GM21526 (cell line): ENCODE data around the gene DHDDS.
"Not testable (repeated sequence)": the region's sequence is repeated elsewhere in the genome, so short reads cannot be mapped to it uniquely, and the experiment has no call there.

ENCODE experiments used
- ATAC-seq: cut with Tn5 transposase; IDR thresholded peaks from one replicate; pipeline ENCODE4 v1.9.1; 2021; ENCODE audit warnings: moderate library complexity; ENCODE audit not compliant: unreplicated experiment, low FRiP score

DHDDS gene

GRCh38 chr1:26474818-26475217 is 42.7 kb downstream of the DHDDS start:
- ATAC-seq: no peak

DNA sequence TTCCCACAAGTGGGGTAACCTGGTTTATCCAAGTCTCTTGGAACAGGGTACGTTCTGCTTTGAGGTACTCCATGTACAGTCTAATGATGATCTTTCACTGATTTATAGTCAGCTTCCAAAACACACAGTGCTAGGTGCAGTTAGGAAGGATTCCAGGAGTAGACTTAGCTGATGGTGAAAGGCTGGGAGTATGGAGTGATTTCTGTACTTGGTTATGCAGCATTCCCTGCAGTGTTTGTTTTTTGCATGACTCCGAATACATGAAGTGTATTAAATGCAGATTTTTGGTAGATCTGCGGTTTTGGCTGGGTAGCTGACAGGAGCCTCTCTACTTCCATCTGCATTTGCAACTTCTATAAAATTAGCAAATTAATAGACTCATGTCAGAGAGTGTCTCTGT is 43.9 kb downstream of the DHDDS start:
- no peak for ATAC-seq

DNA sequence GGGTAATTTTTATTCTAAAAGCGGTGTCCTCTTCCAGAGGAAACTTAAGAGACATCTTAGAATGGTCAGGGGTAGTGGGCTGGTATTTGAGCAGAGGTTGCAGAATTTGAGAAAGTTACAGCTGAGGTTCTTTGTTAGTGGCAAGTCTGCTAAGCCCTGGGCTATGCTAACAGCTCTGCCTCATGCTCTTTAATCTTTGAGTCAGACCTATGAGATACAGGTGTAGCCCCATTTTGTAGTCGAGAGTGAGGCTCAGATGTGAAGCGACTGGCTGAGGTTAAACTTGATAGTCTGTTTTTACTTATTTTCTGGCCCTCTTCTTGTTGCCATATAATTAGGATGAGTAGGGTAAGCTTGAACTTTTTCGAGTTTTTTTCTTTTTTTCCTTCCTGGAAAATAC is 44.8 kb downstream of the DHDDS start:
- no peak for ATAC-seq

GRCh38 chr1:26477446-26478152 is 45.5 kb downstream of the DHDDS start:
- no peak for ATAC-seq

DNA sequence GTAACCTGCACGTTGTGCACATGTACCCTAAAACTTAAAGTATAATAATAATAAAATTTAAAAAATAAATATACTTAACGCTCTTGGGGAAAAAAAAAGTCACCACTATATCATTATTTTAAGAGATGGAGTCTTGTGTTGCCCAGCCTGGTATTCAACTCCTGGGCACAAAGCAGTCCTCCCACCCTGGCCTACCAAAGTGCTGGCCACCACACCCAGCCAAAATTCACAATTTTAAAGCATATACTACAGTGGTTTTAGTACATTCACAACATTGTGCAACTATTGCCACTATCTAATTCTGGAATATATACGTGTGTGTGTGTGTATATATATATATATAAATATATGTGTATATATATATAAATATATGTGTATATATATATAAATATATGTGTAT is 46.0 kb downstream of the DHDDS start:
- no peak for ATAC-seq

DNA sequence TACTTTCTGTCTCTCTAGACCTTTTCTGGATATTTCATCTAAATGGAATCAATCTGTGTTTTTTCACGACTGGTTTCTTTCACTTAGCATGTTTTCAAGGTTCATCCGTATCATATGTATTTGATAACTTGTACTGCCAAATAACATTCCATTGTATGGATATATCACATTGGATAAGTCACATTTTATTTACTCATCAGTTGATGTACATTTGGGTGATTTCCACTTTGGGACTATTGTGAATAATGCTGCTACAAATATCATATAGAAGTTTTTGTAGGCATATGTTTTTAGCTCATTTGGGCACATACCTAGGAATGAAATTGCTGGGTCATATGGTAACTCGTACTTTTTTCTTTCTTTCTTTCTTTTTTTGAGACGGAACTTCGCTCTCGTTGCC is 46.9 kb downstream of the DHDDS start:
- no peak for ATAC-seq

- no peak for ATAC-seq
Observed at GRCh38 chr1:26482921-26483320, 50.8 kb downstream of the DHDDS start.

- ATAC-seq: no peak
Observed at GRCh38 chr1:26483980-26484379, 51.9 kb downstream of the DHDDS start.

GRCh38 chr1:26490155-26490554 is 58.0 kb downstream of the DHDDS start:
- no peak for ATAC-seq

DNA sequence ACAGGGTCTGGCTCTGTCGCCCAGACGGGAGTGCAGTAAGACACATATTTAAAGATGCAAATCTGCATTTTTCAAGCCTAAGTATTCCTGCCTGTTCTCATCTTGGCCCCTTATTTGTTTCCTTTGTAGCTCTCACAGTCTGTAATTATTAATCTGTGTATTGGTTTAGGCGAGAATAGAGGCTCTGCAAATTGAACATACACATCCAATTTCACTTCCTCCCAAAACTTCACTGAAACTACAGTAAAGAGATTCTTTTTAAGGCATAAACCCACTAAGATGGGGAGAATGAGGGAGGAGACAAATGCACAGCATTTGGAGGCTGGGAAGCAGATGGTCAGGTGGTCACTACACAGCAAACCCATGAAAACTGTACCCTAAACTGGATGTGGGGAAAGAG is 61.1 kb downstream of the DHDDS start:
- ATAC-seq: no peak

DNA sequence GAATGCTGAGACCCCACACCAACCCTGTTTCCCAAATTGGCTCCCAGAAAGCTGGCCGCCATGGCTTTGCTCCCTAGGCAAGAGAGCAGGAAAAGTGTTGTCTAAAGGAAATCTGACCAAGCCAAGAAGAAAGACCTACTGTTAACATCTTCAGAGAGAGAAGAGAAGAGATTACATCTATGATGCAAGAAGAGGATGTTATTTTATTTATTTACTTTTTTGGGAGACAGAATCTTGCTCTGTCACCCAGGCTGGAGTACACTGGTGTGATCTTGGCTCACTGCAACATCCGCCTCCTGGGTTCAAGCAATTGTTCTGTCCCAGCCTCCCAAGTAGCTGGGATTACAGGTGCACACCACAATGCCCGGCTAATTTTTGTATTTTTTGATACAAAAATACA is 61.8 kb downstream of the DHDDS start:
- no peak for ATAC-seq

DNA sequence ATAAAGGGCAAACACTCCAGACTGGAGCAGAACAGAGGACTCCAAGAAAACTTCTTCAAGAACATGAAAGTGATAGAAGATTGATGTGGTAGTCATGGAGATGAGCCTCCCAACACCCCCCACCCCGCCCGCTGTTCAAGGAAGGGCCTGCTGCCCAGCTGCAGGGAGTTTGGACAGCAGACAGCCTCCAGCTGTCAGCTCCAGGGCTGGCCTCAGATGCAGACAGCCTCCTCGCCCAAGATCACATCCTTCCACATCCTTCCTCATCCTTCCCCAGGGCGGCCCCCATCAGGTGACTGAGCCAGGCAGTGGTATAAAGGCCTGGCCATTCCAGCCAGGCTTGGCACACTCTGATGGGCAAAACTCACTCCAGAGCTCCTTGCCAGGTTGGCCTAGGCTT is 64.7 kb downstream of the DHDDS start:
- ATAC-seq: no peak

DNA sequence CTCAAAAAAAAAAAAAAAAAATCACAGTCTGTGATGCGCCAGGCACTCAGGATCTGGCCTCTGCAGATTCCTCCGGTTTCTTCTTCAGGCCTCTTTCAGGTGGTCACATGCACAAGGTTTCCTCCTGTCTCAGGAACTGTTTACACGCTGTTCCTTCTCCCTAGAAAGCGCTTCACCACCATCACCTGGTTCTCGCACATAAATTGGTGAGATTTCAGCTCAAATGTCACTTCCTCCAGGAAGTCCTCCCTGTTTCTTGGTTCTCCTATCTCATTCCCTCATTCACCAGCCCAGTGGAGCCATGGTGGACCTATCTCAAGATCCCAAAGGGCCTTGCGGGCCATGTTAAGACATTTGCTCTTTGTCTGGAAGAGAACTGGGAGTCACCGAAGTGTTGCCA is 66.8 kb downstream of the DHDDS start:
- no peak for ATAC-seq

DNA sequence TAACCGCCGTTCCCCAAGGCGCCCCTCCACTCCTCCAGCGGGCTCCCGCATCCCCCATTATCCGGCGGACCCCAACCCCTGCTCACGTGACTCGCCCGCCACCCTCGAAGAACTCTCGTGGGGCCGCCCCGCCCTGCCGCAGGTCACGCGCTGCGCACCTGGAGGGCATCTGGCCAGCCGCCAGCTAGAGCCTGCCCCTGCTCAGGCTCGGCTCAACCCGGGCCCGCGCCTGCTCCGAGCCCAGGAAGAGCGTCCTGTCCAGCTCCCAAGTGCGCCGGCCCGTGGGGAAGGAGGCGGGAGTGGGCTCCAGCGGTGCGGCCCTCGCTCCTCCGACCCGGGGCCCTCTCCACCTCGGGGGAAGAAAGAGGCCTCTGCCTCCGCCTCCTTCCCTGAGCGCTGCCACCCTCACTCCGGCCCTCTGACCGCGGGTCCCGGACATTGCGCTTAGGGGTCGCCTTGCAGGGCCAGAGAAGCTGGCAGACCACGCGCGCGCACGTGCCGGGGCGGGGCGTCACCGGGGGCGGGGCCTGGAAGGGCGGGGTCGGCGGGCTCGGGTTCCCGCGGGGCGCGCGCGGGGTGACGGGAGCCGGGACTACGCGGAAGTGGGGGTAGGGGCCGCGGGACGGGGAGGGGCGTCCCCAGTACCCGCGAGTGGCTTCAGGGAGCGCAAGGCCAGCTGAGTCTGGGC is 68.5 kb downstream of the DHDDS start:
- ATAC-seq: peak; percentile 46

GRCh38 chr1:26510711-26511110 is 78.6 kb downstream of the DHDDS start:
- ATAC-seq: not testable (repeated sequence)

DNA sequence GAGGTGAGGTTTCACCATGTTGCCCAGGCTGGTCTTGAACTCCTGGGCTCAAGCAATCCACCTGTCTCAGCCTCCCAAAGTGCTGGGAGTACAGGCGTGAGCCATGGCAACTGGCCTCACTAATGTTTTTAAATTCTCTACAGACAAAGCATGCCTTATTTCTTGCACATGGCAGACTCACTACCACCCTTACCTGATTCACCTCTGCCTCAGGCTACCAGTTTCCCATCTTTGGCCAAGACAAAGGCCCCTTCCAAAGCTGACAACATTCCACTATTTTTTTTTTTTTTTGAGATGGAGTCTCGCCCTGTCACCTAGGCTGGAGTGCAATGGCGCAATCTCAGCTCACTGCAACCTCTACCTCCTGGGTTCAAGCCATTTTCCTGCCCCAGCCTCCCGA is 83.7 kb downstream of the DHDDS start:
- ATAC-seq: not testable (repeated sequence)

DNA sequence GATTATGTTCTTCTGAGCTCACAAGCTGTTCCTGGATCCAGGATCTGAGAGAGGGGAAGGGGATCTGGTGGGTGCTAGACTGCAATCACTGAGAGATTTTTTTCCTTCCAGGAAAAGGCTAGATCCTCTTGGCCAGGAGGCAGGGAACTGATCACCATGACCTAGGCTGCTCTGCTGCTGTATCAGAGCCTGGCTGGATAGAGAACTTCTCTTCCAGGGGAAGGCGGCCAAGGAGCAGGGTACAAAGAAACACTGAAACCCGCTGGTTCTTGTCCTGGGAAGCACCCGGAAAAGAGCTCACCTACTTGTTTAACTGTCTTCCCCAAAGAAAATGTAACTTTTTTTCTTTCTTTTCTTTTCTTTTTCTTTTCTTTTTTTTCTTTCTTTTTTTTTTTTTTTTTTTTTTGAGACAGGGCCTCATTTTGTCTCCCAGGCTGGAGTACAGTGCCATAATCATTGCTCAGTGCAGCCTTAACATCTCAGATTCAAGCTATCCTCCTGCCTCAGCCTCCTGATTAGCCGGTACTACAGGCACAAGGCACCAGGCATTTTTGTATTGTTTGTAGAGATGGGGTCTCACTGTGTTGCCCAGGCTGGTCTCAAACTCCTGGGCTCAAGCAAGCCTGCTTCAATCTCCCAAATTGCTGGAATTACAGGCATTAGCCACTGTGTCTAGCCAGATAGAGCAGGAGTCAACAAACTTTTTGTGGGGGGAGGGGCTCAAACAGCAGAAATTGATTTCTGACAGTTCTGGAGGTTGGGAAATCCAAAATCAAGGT is 85.1 kb downstream of the DHDDS start:
- no peak for ATAC-seq

DNA sequence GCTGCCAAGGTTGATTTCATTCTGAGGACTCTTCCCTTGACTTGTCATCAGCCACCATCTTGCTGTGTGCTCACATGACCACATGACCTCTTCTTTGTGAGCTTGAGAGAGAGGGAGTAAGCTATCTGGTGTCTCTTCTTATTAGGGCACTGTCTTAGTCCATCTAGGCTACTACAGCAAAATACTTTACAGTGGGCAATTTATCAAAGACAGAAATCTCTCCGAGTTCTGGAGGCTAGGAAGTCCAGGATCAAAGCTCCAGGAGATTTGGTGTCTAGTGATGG is 85.6 kb downstream of the DHDDS start:
- no peak for ATAC-seq

DNA sequence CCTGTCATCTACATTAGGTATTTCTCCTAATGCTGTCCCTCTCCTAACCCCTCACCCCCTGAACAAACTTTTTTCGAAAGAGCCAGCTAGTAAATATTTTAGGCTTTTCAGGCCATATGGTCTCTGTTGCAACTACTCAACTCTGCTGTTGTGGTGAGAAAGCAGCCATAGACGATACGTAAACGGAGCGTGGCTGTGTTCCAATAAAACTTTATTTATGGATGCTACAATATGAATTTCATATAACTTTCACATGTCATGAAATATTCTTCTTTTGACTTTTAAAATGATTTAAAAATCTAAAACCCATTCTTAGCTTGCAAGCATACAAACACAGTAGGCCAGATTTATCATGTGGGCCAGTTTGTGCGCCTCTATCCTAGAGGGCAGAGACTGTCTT is 86.2 kb downstream of the DHDDS start:
- no peak for ATAC-seq

DNA sequence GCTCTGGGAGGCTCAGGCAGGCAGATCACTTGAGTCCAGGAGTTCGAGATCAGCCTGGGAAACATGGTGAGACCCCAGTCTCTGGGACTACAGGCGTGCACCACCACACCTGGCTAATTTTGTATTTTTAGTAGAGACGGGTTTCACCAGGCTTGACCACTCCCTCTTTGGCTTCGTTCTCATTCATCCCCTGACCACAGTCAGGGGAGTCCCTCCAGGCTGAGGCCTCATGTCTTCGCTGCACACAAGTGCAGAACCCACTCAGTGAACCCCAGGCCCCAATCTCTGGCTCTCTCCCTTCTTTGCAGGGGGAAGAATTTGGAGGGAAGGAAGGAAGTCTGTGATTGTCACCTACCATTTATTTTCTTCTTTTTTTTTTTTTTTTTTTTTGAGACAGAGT is 88.2 kb downstream of the DHDDS start:
- ATAC-seq: no peak
